Measurements from ENCODE around the gene TSBP1.

DNA sequence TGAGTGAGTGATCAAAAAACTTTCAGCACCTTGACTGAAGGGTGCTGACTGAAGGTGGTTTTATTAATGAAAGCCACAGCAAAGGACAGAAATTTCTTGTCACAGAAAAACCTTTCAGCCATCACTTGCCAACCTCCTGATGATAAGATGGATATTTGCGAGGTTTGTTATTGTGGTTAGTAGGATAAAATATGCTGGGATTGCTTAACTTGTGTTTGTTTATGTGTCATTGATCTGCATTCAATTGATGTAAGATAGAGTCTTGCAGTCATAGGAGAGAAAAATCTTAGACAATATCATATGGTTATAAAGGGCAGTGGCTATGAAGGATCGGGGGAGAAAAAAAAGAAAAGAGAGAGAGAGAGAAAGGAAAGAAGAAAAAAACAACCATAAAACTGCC, 1.2 kb downstream of the TSBP1 start:
- TF ChIP-seq EZH2 (IDR thresholded peaks at IDR 0.05; ENCODE audit: borderline replicate concordance, low read depth, low read length, severe bottlenecking) = no peak
- TF ChIP-seq CTCF (IDR thresholded peaks at IDR 0.05; ENCODE audit: borderline replicate concordance, extremely low read depth, low read length, poor library complexity, severe bottlenecking) = no peak
